K562 (cell line): ENCODE results near the gene FBRS. TPM values are rescaled to one million over a fixed set of nuclear protein-coding genes. Genes with fewer than 3 reads are reported as not detected.

Experiments used
- ATAC-seq: fragments of 200-7000 bp; cut with Tn5 transposase; 3 replicates; pipeline ENCODE4 v1.9.1; 2020; ENCODE audit warnings: moderate library complexity
- BruUV-seq: library from RNA; stranded (reverse); fragments of 400-500 nt; replicated peaks from 2 replicates; lab custom pipeline; 2021; lab: Mats Ljungman, UMichigan
- CTCF ChIA-PET: fragments of 300-600 bp; formaldehyde crosslinking; extraction: SDS; loops from one replicate; lab custom pipeline; 2021; ENCODE audit warnings: low intra/inter-chr PET ratio; lab: Yijun Ruan, JAX
- POLR2A ChIA-PET: fragments of 300-600, 350-650 bp; sonication (Branson Sonifier 250); formaldehyde crosslinking; extraction: SDS; loops from one replicate; lab custom pipeline; 2021; ENCODE audit warnings: antibody characterized with exemption, inconsistent platforms; lab: Yijun Ruan, JAX
- DNase-seq, 4 experiments: peaks; one replicate each; pipeline versions ENCODE4 v3.0.0 to v3.0.0-alpha.2; 2011 to 2018; ENCODE audit warnings: low spot score in 3 of 4, mixed read lengths in 3 of 4; ENCODE audit errors: extremely low read depth in 1 of 4
- FAIRE-seq: peaks from 2 replicates; lab custom pipeline; 2011; peaks lifted over from hg19 to GRCh38; lab: Jason Lieb, UNC
- H2AFZ ChIP-seq: 2 replicates; pipeline ENCODE4 v1.6.0; 2011; ENCODE audit warnings: low read depth, low read length, control low read depth, inconsistent platforms
- H3K27ac ChIP-seq: fragments of 200-600 bp; 3 replicates; pipeline ENCODE4 v1.8.0; 2011; ENCODE audit warnings: low read depth, mild to moderate bottlenecking, control low read depth, inconsistent platforms, low read length, moderate library complexity, mixed read lengths; ENCODE audit errors: extremely low read depth
- H3K27me3 ChIP-seq, 2 experiments: fragments of 300-600 bp in 1 of 2; 2 replicates in 1 of 2; 3 replicates in 1 of 2; pipeline versions ENCODE4 v1.6.0 to v1.8.0; 2011; ENCODE audit warnings: inconsistent platforms in 2 of 2, low read length in 2 of 2, mild to moderate bottlenecking in 1 of 2, mixed read lengths in 1 of 2, moderate library complexity in 1 of 2; ENCODE audit not compliant: control insufficient read depth in 2 of 2, insufficient read depth in 2 of 2
- H3K36me3 ChIP-seq: fragments of 300-600 bp; 3 replicates; pipeline ENCODE4 v1.8.0; 2011; ENCODE audit warnings: mild to moderate bottlenecking, low read length, inconsistent platforms; ENCODE audit not compliant: control insufficient read depth, insufficient read depth
- H3K4me1 ChIP-seq, 2 experiments: fragments of 200-600 bp in 1 of 2; replicated peaks in 1 of 2; 2 replicates in 1 of 2; 3 replicates in 1 of 2; pipeline versions ENCODE4 v1.5.1 to v1.8.0; 2011; ENCODE audit warnings: inconsistent platforms in 2 of 2, low read length in 2 of 2, mild to moderate bottlenecking in 1 of 2, mixed read lengths in 1 of 2, moderate library complexity in 1 of 2; ENCODE audit not compliant: control insufficient read depth in 2 of 2, insufficient read depth in 2 of 2
- H3K4me2 ChIP-seq: 2 replicates; pipeline ENCODE4 v1.6.1; 2011; ENCODE audit warnings: low read length, control low read depth, inconsistent platforms, mixed read lengths; ENCODE audit not compliant: insufficient read depth
- H3K4me3 ChIP-seq: fragments of 200-600 bp; sonication (generic), shearing (Covaris generic); 2 replicates; pipeline ENCODE4 v1.5.1; 2016; ENCODE audit warnings: control low read depth, inconsistent platforms
- H3K79me2 ChIP-seq: fragments of 200-600 bp; 3 replicates; pipeline ENCODE4 v1.8.0; 2011; ENCODE audit warnings: low read length, inconsistent platforms; ENCODE audit not compliant: control insufficient read depth, insufficient read depth
- H3K9ac ChIP-seq, 2 experiments: 2 replicates each; pipeline versions ENCODE4 v1.6.0 to v1.6.1; 2011; ENCODE audit warnings: low read depth in 2 of 2, low read length in 2 of 2, control low read depth in 1 of 2, inconsistent platforms in 1 of 2, mild to moderate bottlenecking in 1 of 2, mixed read lengths in 1 of 2; ENCODE audit not compliant: insufficient read depth in 1 of 2
- H3K9me1 ChIP-seq: one replicate; pipeline ENCODE4 v1.6.0; 2011; ENCODE audit warnings: inconsistent platforms, mild to moderate bottlenecking, low read length, moderate library complexity; ENCODE audit not compliant: control insufficient read depth, insufficient read depth
- H3K9me3 ChIP-seq: replicated peaks from 2 replicates; pipeline ENCODE4 v1.5.1; 2011; ENCODE audit warnings: low read depth, low read length, inconsistent platforms; ENCODE audit not compliant: control insufficient read depth, insufficient read depth
- H4K20me1 ChIP-seq: replicated peaks from 2 replicates; pipeline ENCODE4 v1.6.1; 2011; ENCODE audit warnings: low read length, inconsistent platforms, mixed read lengths; ENCODE audit not compliant: control insufficient read depth, insufficient read depth
- HDAC2 ChIP-seq: fragments of 450-650 bp; IDR thresholded peaks from 2 replicates; pipeline ENCODE4 v1.6.1; 2016; ENCODE audit warnings: mild to moderate bottlenecking
- HOXB6 ChIP-seq: fragments of 250-450 bp; sonication (Bioruptor Pico); IDR thresholded peaks from 2 replicates; pipeline ENCODE4 v1.5.1; 2022; ENCODE audit warnings: mild to moderate bottlenecking, borderline replicate concordance
- KLF16 ChIP-seq: IDR thresholded peaks from 2 replicates; pipeline ENCODE4 v1.6.1; 2016; ENCODE audit warnings: antibody characterized with exemption
- NCOR1 ChIP-seq: fragments of 450-650 bp; IDR thresholded peaks from 2 replicates; pipeline ENCODE4 v1.6.1; 2016; ENCODE audit warnings: mild to moderate bottlenecking, moderate library complexity
- TAF1 ChIP-seq: IDR thresholded peaks from 2 replicates; pipeline ENCODE4 v1.6.1; 2011; ENCODE audit warnings: mild to moderate bottlenecking, low read length, moderate library complexity; ENCODE audit not compliant: insufficient read depth, control insufficient read depth, severe bottlenecking; ENCODE audit errors: extremely low read depth
- ZNF12 ChIP-seq: sonication (generic); formaldehyde crosslinking; IDR thresholded peaks from 2 replicates; pipeline ENCODE4 v1.4.0; 2020; ENCODE audit warnings: mild to moderate bottlenecking, missing genetic modification reagents
- ZNF695 ChIP-seq: fragments of 450-650 bp; formaldehyde crosslinking; IDR thresholded peaks from 2 replicates; pipeline ENCODE4 v1.4.0; 2020; ENCODE audit warnings: mild to moderate bottlenecking, moderate library complexity
- WGBS: fragments of 100-300 bp; shearing (Covaris generic); methylation state at CpG from one replicate; pipeline ENCODE4 v1.1.6; 2016; ENCODE audit warnings: low coverage, mixed read lengths; ENCODE audit not compliant: insufficient coverage; ENCODE audit errors: missing lambda C conversion rate; 5-methylcytosine and 5-hydroxymethylcytosine counted together
- in situ Hi-C: fragments of 300-500 bp; cut with MboI; formaldehyde crosslinking; loops from 4 replicates; pipeline ENCODE4 v1.15.0; 2018; ENCODE audit warnings: inconsistent platforms, mixed read lengths
- intact Hi-C: fragments of 100-400 bp; cut with micrococcal nuclease; formaldehyde crosslinking; loops from 2 replicates; pipeline ENCODE4 v1.14.2; 2022
- polyA plus RNA-seq, 8 experiments: library from polyadenylated mRNA; depleted of rRNA in 4 of 8; stranded (reverse) in 5 of 8; unstranded in 3 of 8; fragments of >200 nt; fragmentation: Nextera tagmentation in 2 of 8; fragmentation: Illumina TruSeq in 1 of 8; extraction: Ambion mirVana in 2 of 8; extraction: Trizol in 1 of 8; gene quantifications; 2 replicates each; pipeline versions ENCODE4 v1.2.1 to v1.2.3, GENCODE V29; 2011 to 2014; ENCODE audit warnings: inconsistent platforms in 1 of 8, missing spikeins in 1 of 8
- total RNA-seq, 7 experiments: library from RNA; depleted of rRNA in 6 of 7; stranded (reverse); fragments of >200 nt in 6 of 7; fragmentation: Illumina TruSeq in 2 of 7; extraction: Trizol in 2 of 7; gene quantifications; 2 replicates each; pipeline versions ENCODE4 v1.2.1 to v1.2.3, GENCODE V29; 2011 to 2021; ENCODE audit warnings: low replicate concordance in 1 of 7
- TF ChIP-seq, protein P1 (sequence below): fragments of 250-450 bp; sonication (Bioruptor Pico); IDR thresholded peaks from 2 replicates; pipeline ENCODE4 v1.4.0; 2020; ENCODE audit warnings: mild to moderate bottlenecking, moderate library complexity
- TF ChIP-seq, protein P2 (sequence below): sonication (generic); formaldehyde crosslinking; IDR thresholded peaks from 2 replicates; pipeline ENCODE4 v1.8.0; 2022; ENCODE audit warnings: mild to moderate bottlenecking, missing genetic modification reagents
- TF ChIP-seq, protein P3 (sequence below): fragments of 450-650 bp; IDR thresholded peaks from 2 replicates; pipeline ENCODE4 v1.6.1; 2016; ENCODE audit warnings: low read depth

FBRS gene
- total and polyA plus RNA-seq, 9 of the 15 experiments (the other 6 are each of a cell fraction or from before 2014, with no cell fraction given): 0.32 to 59.5 (median 13.1) TPM

DNA sequence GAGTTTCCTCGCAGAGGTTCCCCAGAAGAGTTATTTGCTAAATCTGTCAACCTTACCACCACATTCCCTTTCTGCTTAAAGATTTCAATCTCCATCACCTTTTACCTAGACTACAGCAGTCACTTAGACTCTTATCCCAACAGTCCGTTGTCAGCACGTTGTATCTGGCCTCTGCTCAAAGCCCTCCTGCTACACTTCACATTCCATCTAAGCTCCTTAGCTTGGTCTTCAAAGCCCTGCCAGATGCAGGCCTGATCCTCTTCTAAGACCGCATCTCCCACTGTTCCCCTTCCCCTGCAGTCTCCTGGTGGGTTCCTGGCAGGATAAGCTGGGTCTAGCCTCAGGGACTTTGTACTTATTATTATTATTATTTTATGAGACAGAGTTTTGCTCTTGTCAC, 30.5 kb downstream of the FBRS start:
- in situ Hi-C loops: no loop called here
- Histone ChIP-seq H3K27ac (no peak overlapping the region), H4K20me1 (no peaks in the 10 kb centered on the region), H3K9me1 (no peaks in the 10 kb centered on the region), H3K4me1 (peaks cover 7 to 16% of the 10 kb centered on the region in 2 experiments), H3K27me3 (no peaks in the 10 kb centered on the region), H3K36me3 (no peaks in the 10 kb centered on the region), H3K4me2 (no peak overlapping the region), H3K79me2 (no peaks in the 10 kb centered on the region), H3K4me3 (no peak overlapping the region), H2AFZ (peak overlapping the region; percentile 11; the same call in 1 of the 2 replicates), H3K9me3 (no peaks in the 10 kb centered on the region), H3K9ac (peak overlapping the region in 1 of 2 experiments; percentile 55; a peak in 1 of 4 replicates)
- 0 out of 3 replicates have a peak, but pooled peaks have one; percentile 18 for ATAC-seq
- ChIA-PET CTCF (no interaction called here), POLR2A (interaction anchor here (0.6 to 1.2 kb wide), 4 partner anchors 9 to 333 kb away, joined by 3 to 4 read pairs (median 4); no protein-coding TSS in a partner anchor)
- 44% methylated on average over 4 of the region's 4 CpGs for WGBS
- peak in 1 of 4 experiments; percentile 6 for DNase-seq
- BruUV-seq: no TSS peak
- FAIRE-seq: no peak
- intact Hi-C loops: no loop called here
- TF ChIP-seq ZNF695 (CRISPR knock-in tag) (no peak), ZNF12 (CRISPR knock-in tag) (no peak), TAF1 (no peak), NCOR1 (no peak), HOXB6 (CRISPR knock-in tag) (no peak), HDAC2 (no peak), KLF16 (no peak)
- TF ChIP-seq, protein P1, sequence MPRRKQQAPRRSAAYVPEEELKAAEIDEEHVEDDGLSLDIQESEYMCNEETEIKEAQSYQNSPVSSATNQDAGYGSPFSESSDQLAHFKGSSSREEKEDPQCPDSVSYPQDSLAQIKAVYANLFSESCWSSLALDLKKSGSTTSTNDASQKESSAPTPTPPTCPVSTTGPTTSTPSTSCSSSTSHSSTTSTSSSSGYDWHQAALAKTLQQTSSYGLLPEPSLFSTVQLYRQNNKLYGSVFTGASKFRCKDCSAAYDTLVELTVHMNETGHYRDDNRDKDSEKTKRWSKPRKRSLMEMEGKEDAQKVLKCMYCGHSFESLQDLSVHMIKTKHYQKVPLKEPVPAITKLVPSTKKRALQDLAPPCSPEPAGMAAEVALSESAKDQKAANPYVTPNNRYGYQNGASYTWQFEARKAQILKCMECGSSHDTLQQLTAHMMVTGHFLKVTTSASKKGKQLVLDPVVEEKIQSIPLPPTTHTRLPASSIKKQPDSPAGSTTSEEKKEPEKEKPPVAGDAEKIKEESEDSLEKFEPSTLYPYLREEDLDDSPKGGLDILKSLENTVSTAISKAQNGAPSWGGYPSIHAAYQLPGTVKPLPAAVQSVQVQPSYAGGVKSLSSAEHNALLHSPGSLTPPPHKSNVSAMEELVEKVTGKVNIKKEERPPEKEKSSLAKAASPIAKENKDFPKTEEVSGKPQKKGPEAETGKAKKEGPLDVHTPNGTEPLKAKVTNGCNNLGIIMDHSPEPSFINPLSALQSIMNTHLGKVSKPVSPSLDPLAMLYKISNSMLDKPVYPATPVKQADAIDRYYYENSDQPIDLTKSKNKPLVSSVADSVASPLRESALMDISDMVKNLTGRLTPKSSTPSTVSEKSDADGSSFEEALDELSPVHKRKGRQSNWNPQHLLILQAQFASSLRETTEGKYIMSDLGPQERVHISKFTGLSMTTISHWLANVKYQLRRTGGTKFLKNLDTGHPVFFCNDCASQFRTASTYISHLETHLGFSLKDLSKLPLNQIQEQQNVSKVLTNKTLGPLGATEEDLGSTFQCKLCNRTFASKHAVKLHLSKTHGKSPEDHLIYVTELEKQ: no peak
- TF ChIP-seq, protein P2, sequence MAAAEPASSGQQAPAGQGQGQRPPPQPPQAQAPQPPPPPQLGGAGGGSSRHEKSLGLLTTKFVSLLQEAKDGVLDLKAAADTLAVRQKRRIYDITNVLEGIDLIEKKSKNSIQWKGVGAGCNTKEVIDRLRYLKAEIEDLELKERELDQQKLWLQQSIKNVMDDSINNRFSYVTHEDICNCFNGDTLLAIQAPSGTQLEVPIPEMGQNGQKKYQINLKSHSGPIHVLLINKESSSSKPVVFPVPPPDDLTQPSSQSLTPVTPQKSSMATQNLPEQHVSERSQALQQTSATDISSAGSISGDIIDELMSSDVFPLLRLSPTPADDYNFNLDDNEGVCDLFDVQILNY (CRISPR knock-in tag): no peak
- TF ChIP-seq, protein P3, sequence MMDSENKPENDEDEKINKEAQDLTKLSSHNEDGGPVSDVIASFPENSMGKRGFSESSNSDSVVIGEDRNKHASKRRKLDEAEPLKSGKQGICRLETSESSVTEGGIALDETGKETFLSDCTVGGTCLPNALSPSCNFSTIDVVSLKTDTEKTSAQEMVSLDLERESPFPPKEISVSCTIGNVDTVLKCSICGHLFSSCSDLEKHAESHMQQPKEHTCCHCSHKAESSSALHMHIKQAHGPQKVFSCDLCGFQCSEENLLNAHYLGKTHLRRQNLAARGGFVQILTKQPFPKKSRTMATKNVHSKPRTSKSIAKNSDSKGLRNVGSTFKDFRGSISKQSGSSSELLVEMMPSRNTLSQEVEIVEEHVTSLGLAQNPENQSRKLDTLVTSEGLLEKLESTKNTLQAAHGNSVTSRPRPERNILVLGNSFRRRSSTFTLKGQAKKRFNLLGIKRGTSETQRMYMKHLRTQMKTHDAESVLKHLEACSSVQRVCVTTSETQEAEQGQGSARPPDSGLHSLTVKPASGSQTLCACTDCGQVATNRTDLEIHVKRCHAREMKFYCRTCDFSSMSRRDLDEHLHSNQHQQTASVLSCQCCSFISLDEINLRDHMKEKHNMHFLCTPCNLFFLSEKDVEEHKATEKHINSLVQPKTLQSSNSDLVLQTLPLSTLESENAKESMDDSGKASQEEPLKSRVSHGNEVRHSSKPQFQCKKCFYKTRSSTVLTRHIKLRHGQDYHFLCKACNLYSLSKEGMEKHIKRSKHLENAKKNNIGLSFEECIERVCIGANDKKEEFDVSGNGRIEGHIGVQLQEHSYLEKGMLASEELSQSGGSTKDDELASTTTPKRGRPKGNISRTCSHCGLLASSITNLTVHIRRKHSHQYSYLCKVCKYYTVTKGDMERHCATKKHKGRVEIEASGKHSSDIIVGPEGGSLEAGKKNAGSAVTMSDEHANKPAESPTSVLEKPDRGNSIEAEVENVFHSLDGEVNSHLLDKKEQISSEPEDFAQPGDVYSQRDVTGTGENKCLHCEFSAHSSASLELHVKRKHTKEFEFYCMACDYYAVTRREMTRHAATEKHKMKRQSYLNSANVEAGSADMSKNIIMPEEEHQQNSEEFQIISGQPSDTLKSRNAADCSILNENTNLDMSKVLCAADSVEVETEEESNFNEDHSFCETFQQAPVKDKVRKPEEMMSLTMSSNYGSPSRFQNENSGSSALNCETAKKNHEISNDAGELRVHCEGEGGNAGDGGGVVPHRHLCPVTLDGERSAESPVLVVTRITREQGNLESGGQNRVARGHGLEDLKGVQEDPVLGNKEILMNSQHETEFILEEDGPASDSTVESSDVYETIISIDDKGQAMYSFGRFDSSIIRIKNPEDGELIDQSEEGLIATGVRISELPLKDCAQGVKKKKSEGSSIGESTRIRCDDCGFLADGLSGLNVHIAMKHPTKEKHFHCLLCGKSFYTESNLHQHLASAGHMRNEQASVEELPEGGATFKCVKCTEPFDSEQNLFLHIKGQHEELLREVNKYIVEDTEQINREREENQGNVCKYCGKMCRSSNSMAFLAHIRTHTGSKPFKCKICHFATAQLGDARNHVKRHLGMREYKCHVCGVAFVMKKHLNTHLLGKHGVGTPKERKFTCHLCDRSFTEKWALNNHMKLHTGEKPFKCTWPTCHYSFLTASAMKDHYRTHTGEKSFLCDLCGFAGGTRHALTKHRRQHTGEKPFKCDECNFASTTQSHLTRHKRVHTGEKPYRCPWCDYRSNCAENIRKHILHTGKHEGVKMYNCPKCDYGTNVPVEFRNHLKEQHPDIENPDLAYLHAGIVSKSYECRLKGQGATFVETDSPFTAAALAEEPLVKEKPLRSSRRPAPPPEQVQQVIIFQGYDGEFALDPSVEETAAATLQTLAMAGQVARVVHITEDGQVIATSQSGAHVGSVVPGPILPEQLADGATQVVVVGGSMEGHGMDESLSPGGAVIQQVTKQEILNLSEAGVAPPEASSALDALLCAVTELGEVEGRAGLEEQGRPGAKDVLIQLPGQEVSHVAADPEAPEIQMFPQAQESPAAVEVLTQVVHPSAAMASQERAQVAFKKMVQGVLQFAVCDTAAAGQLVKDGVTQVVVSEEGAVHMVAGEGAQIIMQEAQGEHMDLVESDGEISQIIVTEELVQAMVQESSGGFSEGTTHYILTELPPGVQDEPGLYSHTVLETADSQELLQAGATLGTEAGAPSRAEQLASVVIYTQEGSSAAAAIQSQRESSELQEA: no peak
